HCT116 (cell line): ENCODE measurements around the gene LBR.

Experiments used
- EGR1 ChIP-seq: IDR thresholded peaks from 2 replicates; pipeline ENCODE4 v1.6.1; 2012; ENCODE audit warnings: low read depth
- EZH2phosphoT487 ChIP-seq: fragments of 200-600 bp; IDR thresholded peaks from 2 replicates; pipeline ENCODE4 v1.6.1; 2018; ENCODE audit warnings: antibody characterized with exemption, borderline replicate concordance
- JUND ChIP-seq: IDR thresholded peaks from 2 replicates; pipeline ENCODE4 v1.6.1; 2012
- POLR2A ChIP-seq: IDR thresholded peaks from 2 replicates; pipeline ENCODE4 v1.7.0; 2011; ENCODE audit warnings: borderline replicate concordance; ENCODE audit not compliant: insufficient read depth, insufficient read length; ENCODE audit errors: extremely low read depth
- ZNF274 ChIP-seq: fragments of 200-500 bp; sonication (Bioruptor generic); IDR thresholded peaks from 2 replicates; pipeline ENCODE4 v1.6.1; 2014; ENCODE audit warnings: mild to moderate bottlenecking, low read depth, low read length, inconsistent platforms
- TF ChIP-seq, protein P1 (sequence below), 3 experiments: fragments of 200-600 bp in 1 of 3; sonication (generic) in 1 of 3; IDR thresholded peaks in 2 of 3; conservative IDR thresholded peaks in 1 of 3; 2 replicates each; pipeline ENCODE4 v1.5.1; 2012 to 2017; ENCODE audit warnings: low read depth in 2 of 3, low read length in 2 of 3, antibody characterized with exemption in 1 of 3, borderline replicate concordance in 1 of 3, control low read depth in 1 of 3, mild to moderate bottlenecking in 1 of 3, mixed read lengths in 1 of 3, mixed run types in 1 of 3, moderate library complexity in 1 of 3; ENCODE audit not compliant: insufficient read depth in 1 of 3
- TF ChIP-seq, protein P2 (sequence below): IDR thresholded peaks from 2 replicates; pipeline ENCODE4 v1.6.1; 2012

DNA sequence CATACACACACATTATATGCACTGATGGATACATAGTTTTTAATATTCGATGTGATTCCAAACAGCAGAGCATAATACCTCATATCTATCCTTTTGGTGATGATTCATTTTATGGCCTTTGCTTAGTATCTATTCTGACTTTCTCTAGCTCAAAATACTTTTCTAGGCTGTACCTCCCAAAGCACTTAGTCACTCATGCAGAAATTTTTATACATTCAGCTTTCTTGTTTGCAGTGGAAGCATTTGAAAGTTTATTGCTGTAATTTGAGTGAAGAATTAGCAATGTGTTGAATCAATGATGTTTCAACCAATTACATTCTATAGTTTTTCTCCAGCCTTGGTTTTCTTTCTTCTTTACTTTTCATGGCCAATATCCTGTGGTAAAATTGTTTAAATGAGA, 66.7 kb downstream of the LBR start:
- TF ChIP-seq ZNF274 (no peak), EZH2phosphoT487 (no peak), POLR2A (no peak), EGR1 (no peak), JUND (no peak)
- TF ChIP-seq, protein P1, sequence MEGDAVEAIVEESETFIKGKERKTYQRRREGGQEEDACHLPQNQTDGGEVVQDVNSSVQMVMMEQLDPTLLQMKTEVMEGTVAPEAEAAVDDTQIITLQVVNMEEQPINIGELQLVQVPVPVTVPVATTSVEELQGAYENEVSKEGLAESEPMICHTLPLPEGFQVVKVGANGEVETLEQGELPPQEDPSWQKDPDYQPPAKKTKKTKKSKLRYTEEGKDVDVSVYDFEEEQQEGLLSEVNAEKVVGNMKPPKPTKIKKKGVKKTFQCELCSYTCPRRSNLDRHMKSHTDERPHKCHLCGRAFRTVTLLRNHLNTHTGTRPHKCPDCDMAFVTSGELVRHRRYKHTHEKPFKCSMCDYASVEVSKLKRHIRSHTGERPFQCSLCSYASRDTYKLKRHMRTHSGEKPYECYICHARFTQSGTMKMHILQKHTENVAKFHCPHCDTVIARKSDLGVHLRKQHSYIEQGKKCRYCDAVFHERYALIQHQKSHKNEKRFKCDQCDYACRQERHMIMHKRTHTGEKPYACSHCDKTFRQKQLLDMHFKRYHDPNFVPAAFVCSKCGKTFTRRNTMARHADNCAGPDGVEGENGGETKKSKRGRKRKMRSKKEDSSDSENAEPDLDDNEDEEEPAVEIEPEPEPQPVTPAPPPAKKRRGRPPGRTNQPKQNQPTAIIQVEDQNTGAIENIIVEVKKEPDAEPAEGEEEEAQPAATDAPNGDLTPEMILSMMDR (IDR thresholded peaks at IDR 0.05 in 2 of 3, conservative IDR thresholded peaks at IDR 0.05 in 1 of 3; ENCODE audit: borderline replicate concordance in 1 of 3, insufficient read depth in 1 of 3, low read depth in 2 of 3, low read length in 2 of 3), result no peak
- TF ChIP-seq, protein P2, sequence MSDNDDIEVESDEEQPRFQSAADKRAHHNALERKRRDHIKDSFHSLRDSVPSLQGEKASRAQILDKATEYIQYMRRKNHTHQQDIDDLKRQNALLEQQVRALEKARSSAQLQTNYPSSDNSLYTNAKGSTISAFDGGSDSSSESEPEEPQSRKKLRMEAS, result no peak
